ENCODE results near the gene SSNA1.

The SSNA1 gene

DNA sequence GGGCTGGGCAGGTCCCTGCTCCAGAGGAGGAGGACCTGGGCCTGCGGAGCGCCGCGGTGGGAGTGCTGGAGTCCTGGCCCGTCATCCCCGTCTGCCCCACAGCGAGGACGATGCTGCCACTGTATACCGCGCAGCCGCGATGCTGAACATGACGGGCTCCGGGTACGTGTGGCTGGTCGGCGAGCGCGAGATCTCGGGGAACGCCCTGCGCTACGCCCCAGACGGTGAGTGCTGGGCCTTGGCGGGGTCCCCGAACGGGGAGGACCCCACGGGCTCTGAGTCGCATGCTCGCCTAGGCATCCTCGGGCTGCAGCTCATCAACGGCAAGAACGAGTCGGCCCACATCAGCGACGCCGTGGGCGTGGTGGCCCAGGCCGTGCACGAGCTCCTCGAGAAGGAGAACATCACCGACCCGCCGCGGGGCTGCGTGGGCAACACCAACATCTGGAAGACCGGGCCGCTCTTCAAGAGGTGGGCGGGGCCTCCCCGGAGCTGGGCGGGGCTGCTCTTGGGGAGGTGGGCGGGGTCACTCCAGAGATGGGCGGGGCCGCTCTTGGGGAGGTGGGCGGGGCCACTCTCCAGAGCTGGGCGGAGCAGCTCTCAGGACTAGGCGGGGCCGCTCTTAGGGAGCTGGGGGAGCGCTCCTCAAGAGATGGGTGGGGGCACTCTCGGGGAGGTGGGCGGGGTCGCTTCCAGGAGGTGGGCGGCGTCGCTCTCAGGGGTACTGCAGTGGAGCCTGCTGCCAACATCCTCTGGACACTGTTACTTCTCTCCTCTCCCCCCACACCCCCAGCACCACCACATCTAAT, 31.7 kb upstream of the SSNA1 start:
- peak; percentile 31 for DNase-seq

DNA sequence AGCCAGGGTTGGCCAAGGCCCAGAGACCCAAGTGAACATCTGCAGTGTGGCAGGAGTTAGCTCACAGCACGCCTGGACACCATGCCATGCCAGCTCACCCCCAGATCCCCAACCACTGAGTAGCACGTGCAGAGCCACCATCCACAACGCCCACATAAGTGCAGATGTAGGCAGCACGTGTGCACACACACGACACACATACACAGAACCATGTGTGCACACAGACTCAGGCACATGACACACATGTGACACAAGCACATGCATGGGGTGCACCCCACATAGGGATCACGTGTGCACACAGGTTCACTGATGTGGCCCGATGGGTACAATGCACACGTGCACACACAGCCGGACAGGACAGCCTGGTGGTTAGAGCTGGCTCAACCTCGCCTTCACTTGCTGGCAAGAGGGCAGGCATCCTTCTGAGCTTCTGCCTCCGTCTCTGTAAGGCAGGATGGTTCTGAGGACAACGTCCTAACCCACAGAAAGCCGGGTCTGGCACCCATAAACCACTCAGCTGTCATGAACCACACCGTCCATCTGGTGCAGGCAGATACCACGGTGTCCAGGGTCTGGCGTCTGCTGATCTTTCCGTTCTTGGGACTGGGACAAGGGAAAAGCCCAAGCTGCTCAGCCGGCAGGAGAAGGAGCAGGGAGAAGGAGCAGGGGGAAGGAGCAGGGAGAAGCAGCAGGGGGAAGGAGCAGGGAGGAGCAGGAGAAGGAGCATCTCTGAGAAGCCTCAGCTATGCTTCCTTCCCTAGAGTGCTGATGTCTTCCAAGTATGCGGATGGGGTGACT, 30.7 kb upstream of the SSNA1 start:
- DNase-seq, result no peak

DNA sequence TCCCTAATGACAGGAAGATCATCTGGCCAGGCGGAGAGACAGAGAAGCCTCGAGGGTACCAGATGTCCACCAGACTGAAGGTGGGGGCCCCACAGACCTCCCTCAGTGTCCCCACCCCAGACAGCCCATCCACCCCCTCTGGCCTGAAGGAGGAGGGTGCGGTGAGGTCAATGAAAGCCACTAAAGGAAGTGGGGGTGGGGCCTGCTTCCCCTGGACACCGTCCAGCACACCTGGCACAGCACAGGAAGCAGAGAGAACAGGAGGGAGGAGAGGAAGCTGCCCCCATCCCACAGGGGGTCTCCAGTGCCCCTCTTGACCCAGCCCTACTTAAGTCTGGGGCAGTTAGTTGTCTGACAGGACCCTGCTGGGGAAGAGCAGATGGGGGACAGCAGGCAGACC, 29.9 kb upstream of the SSNA1 start:
- DNase-seq, result no peak

DNA sequence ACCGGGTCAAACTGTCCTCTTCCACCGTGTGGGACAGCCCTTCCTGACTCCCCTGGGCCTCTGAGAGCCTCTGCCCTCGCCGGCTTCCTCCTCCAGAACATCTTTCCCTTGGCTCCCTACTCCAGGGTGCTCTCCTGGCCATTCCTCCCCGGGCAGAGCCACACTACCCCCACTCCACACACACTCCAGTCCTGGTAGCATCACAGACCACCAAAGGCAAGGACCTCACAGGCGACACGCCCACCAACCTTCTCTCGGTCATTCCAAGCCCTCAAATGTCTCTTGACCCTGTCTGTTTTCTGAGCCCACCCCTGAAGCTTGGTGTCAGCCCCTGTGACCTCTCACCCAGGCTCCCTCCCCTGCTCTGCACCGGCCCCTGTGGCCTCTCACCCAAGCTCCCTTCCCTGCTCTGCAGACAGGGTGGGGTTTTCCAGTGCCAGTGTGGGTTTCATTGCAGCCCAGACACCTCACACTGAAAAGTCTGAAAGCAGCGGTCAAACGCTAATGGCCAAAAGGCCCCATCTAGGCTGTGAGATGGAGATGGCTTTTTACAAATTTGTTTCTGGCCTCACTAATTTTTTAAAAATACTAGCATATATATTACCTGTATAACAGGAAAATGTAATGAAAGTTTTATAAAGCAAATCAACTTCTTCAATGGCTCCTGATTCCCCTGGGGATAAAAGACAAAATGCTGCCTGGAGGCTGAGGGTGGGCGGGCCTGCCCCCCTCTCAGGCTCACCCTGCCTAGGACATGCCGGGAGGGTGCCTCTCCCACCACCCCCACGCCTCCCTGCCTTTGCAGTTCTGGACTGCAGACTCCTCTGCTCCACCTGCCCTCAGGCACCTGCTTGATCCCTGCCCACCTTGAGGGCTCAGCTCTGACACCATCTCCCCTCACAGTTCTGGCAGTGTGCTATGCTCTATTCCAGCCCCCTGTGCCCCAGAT, 29.1 kb upstream of the SSNA1 start:
- DNase-seq, result no peak

DNA sequence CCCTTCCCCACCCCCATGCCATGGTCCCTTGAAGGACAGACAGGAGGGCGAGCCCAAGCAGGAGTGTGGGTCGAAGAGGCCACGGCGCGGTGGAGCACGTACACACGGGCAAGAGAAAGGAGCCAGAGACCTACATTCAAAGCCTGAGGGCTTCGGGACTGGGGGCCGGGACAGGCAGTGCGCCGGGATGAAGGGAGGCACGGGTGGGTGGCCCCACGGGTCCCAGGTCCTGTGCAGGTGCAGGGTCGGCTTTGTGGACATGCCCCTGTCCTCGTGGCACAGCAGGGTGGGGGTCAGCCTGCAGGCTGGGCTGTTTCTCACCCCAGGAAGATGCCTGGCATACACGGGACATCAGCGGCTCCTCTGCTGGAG, 28.4 kb upstream of the SSNA1 start:
- no peak for DNase-seq

DNA sequence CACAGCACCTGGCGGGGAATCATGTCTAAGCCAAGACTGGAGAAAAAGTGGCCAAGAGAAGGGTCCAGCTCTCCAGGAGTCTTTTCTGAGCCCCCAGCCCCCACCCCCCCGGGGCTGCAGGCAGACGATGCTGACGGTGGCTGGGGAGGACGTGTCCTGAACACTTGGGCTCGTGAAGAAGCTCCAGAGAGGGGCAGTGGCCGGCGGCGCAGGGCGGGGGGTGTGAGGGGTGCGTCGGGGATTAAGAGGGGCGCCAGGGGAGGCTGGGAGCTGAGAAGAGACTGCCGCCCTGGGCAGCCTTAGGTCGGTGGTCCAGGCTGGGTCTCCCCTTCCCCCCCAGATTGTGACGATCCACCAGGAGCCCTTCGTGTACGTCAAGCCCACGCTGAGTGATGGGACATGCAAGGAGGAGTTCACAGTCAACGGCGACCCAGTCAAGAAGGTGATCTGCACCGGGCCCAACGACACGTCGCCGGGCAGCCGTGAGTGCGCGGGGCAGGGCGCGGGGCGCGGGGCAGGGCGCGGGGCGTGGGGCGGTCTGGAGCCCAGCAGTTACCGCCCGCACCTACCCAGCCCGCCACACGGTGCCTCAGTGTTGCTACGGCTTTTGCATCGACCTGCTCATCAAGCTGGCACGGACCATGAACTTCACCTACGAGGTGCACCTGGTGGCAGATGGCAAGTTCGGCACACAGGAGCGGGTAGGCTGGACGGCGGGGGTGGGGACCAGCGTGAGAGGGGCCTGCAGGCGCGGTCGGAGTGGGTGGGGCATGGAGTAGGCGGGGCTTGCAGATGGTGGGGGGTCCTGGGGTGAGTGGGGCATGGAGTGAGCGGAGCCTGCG, 27.5 kb upstream of the SSNA1 start:
- DNase-seq, result no peak

DNA sequence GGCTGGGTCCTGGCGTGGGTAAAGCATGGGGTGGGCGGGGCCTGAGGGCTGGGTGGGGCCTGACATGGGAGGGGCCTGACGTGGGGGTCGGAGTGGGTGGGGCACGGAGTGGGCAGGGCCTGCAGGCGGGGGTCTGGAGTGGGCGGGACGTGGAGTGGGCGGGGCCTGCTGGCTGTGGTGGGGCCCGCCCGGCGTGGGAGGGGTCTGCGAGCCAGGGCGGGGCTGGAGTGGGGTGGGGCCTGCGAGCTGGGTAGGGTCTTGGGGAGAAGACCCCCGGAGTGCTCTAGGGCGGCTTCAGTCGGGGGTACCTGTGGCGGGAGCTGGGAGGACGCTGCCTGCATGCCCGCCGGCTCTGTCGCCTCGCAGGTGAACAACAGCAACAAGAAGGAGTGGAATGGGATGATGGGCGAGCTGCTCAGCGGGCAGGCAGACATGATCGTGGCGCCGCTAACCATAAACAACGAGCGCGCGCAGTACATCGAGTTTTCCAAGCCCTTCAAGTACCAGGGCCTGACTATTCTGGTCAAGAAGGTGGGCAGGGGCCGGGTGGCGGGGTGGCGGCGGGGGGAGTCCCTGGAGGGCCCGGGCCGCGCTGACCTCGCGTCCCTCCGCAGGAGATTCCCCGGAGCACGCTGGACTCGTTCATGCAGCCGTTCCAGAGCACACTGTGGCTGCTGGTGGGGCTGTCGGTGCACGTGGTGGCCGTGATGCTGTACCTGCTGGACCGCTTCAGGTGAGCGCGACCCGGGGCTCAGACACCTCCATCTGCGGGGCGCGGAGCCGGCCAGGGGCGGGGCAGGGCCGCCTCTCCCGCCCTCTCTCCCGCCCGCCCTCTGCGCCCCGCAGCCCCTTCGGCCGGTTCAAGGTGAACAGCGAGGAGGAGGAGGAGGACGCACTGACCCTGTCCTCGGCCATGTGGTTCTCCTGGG, 26.7 kb upstream of the SSNA1 start:
- DNase-seq, result no peak

DNA sequence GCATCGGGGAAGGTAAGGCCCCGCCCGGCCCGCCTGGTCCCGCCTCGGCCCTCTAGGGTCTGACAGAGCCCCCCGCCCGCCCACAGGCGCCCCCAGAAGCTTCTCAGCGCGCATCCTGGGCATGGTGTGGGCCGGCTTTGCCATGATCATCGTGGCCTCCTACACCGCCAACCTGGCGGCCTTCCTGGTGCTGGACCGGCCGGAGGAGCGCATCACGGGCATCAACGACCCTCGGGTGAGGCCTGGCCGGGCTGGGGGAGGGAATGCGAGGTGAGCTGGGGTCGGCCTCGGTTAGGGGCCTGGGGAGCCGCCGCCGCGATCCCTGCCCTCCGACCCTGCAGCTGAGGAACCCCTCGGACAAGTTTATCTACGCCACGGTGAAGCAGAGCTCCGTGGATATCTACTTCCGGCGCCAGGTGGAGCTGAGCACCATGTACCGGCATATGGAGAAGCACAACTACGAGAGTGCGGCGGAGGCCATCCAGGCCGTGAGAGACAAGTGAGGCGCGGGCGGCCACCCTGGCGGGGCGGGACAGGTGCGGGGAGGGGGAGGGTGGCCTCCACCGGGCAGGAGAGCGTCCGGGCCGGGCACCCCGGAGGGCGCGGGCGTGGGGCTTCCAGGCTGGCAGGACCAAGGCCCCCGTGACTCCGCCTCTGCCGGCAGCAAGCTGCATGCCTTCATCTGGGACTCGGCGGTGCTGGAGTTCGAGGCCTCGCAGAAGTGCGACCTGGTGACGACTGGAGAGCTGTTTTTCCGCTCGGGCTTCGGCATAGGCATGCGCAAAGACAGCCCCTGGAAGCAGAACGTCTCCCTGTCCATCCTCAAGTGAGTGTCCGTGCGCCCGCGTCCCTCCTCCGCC, 25.7 kb upstream of the SSNA1 start:
- DNase-seq, result no peak

DNA sequence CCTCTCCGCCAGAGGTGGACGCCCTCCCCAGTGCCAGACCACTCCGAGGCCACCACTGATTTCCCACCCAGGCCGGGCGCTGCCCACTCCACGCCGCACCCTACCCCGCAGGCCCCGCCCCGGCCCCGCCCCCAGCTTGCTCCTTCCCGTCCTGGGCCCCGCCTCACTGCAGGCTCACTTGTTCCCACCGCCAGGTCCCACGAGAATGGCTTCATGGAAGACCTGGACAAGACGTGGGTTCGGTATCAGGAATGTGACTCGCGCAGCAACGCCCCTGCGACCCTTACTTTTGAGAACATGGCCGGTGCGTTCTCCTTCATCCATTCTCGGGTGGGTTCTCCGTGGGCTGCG, 25.1 kb upstream of the SSNA1 start:
- no peak for DNase-seq

DNA sequence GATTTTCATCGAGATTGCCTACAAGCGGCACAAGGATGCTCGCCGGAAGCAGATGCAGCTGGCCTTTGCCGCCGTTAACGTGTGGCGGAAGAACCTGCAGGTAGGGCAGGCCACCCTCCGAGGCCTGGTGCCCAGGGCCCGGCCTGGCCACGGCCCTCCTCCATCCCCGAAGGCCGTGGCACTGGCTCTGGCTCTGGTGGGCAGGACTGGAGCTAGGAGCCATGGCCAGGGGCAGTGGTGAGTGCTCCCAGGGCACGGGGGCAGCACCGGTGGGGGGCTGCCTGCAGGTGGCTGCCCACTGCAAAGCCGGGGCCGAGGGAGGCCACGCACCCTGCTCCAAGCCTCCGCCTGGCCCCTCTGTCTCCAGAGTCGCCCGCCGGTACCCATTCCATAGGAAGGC, 24.7 kb upstream of the SSNA1 start:
- no peak for DNase-seq

DNA sequence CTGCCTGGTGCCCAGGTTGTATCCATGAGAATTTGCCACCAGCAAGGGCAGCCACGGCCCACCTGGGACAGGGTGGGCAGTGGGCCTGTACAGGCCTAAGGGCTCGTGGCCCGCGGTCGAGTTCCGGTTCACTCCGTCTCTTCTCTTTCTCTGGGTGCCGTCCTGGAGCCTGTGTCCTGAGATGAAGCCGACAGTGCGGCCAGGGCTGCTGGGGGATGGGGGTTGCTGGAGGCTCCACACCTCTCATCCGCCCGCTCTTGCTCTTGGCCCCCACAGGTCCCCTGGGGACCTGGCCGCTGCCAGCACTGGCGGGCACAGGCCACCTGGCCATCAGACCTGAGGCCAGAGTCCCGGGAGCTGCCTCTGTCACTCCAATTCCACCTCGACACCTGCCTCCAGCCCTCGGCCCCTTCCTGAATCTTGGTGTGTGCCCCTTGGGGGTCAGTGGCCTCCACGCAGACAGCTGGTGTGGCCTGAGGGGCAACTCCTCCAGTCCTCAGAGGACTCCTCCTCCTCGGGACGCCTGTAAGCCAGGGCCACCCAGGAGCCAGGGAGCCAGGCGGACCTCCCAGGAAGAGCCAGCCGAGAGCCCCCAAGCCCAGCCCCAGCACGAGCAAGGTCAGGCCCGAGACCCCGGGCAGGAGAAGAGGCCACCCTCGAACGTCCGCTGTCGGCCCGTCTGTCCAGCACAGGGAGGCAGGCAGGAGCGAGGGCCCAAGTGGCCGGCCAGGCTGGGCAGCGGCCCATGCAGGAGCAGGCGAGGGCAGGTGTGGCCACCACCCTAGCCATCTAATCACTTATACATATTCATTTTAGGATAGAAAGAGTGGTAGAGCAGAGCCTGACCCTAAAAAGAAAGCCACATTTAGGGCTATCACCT, 23.9 kb upstream of the SSNA1 start:
- DNase-seq, result no peak

DNA sequence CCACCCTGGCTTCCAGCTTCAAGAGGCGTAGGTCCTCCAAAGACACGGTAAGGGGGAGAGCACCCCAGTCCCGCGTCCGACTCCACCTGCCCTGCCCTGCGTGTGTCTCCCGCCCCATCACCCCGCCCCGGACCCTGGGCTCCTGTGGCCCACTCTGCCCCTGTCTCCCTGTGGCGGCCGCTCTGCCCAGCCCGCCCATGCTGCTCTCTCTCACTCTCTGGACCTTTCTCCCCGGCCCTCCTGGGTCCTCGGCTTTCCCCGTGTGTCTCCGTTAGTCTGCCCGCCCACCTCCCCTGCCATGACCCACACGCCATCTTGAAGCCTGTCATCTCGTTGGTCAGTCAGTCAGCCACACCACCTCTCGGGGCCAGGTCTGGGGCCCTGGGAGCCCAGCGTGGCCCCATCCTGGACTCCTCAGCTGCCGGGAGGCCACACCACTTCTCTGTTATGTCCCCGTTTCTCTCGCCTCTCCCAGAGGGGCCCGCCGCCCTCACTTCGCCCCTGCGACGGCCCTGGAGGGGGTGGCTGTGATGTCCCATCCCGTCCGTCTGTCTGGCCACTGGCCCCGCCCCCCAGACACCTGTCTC, 23.1 kb upstream of the SSNA1 start:
- DNase-seq, result no peak

DNA sequence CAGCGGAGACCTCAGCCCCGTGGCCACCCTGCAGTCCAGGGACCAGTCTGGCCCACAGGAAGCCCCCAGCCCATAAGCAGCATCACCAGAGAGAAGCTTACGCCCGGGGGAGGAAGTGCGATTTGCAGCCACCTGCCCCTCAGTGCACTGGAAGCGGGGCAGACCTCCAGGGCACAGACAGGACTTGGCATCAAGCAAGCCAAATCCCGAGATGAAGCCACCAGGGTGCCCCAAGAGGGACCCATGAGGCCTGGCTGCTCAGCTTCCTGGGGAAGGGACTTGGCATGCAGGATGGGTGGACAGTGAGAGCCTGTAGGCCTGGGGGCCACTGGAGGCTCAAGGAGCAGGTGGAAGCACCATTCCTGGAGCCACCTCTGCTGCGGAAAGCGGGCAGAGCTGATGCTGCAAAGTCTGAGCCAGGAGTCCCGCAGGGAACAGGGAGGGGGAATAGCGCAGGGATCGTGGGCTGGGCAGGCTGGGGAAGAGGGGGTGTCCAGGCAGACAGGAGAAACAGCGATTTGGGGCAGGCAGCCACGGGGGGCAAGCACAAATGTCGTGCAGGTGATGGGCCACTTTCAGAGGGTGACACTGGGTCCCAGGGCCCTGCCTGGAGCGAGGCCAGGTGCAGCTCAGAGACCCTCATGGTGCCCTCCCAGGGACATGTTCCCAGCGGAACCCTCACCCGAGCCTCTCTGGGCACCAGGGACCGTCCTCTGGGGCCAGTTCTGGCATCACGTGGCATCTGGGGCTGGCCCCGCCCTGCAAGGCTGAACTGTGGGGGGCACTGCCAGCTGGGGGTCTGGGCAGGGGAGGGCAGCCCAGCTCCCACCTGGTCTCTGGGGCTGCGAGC, 21.9 kb upstream of the SSNA1 start:
- DNase-seq, result no peak

DNA sequence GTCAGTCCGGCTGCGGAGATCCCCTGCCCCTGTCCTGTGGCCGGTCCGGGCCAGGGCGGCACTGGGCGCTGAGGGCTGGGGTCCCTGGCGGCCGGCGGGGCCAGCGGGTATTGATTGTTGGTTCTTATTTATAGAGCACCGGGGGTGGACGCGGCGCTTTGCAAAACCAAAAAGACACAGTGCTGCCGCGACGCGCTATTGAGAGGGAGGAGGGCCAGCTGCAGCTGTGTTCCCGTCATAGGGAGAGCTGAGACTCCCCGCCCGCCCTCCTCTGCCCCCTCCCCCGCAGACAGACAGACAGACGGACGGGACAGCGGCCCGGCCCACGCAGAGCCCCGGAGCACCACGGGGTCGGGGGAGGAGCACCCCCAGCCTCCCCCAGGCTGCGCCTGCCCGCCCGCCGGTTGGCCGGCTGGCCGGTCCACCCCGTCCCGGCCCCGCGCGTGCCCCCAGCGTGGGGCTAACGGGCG, 21.2 kb upstream of the SSNA1 start:
- DNase-seq, result no peak

DNA sequence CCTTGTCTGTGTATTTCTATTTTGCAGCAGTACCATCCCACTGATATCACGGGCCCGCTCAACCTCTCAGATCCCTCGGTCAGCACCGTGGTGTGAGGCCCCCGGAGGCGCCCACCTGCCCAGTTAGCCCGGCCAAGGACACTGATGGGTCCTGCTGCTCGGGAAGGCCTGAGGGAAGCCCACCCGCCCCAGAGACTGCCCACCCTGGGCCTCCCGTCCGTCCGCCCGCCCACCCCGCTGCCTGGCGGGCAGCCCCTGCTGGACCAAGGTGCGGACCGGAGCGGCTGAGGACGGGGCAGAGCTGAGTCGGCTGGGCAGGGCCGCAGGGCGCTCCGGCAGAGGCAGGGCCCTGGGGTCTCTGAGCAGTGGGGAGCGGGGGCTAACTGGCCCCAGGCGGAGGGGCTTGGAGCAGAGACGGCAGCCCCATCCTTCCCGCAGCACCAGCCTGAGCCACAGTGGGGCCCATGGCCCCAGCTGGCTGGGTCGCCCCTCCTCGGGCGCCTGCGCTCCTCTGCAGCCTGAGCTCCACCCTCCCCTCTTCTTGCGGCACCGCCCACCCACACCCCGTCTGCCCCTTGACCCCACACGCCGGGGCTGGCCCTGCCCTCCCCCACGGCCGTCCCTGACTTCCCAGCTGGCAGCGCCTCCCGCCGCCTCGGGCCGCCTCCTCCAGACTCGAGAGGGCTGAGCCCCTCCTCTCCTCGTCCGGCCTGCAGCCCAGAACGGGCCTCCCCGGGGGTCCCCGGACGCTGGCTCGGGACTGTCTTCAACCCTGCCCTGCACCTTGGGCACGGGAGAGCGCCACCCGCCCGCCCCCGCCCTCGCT, 20.5 kb upstream of the SSNA1 start:
- DNase-seq, result no peak

DNA sequence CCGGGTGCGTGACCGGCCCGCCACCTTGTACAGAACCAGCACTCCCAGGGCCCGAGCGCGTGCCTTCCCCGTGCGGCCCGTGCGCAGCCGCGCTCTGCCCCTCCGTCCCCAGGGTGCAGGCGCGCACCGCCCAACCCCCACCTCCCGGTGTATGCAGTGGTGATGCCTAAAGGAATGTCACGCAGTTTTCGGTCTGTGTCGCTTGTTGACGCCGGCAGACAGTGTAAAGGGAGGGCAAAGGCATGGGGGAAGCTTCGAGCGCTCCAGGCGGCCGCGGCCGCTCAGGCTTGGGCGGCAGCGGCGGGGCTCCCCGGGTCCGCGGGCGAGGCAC, 19.9 kb upstream of the SSNA1 start:
- no peak for DNase-seq
